ENCODE measurements around the gene PLA1A.
A peak's percentile ranks its signal among the peaks of the same experiment; 100 is the strongest.
"Not testable (repeated sequence)": the region's sequence is repeated elsewhere in the genome, so short reads cannot be mapped to it uniquely, and the experiment has no call there.

Gene PLA1A

GRCh38 chr3:119592861-119593260 is 4.8 kb upstream of the PLA1A start:
- H3K4me3 ChIP-seq (ENCODE audit: low read depth, low read length), result no peak overlapping the region
- DNase-seq (ENCODE audit: low read depth), result no peak
- no peak for TF ChIP-seq MYC (IDR thresholded peaks at IDR 0.05; ENCODE audit: low read depth, low read length)
- TF ChIP-seq CTCF (IDR thresholded peaks at IDR 0.05; ENCODE audit: low read depth, low read length), result no peak
- TF ChIP-seq POLR2A (IDR thresholded peaks at IDR 0.05; ENCODE audit: extremely low read depth, insufficient read length), result no peak
- TF ChIP-seq MAX (IDR thresholded peaks at IDR 0.05; ENCODE audit: low read depth, low read length), result no peak

GRCh38 chr3:119594066-119594465 is 3.6 kb upstream of the PLA1A start:
- H3K4me3 ChIP-seq (ENCODE audit: low read depth, low read length), result no peak overlapping the region
- TF ChIP-seq MAX (IDR thresholded peaks at IDR 0.05; ENCODE audit: low read depth, low read length), result no peak
- TF ChIP-seq CTCF (IDR thresholded peaks at IDR 0.05; ENCODE audit: low read depth, low read length), result no peak
- no peak for TF ChIP-seq POLR2A (IDR thresholded peaks at IDR 0.05; ENCODE audit: extremely low read depth, insufficient read length)
- no peak for TF ChIP-seq MYC (IDR thresholded peaks at IDR 0.05; ENCODE audit: low read depth, low read length)
- no peak for DNase-seq (ENCODE audit: low read depth)

GRCh38 chr3:119594929-119595328 is 2.8 kb upstream of the PLA1A start:
- not testable (repeated sequence) for H3K4me3 ChIP-seq (ENCODE audit: low read depth, low read length); DNase-seq (ENCODE audit: low read depth)

GRCh38 chr3:119595639-119596334 is 1.9 kb upstream of the PLA1A start:
- TF ChIP-seq POLR2A (IDR thresholded peaks at IDR 0.05; ENCODE audit: extremely low read depth, insufficient read length) (no peak), MAX (IDR thresholded peaks at IDR 0.05; ENCODE audit: low read depth, low read length) (no peak), CTCF (IDR thresholded peaks at IDR 0.05; ENCODE audit: low read depth, low read length) (no peak), MYC (IDR thresholded peaks at IDR 0.05; ENCODE audit: low read depth, low read length) (no peak)
- DNase-seq (ENCODE audit: low read depth), result no peak
- no peak overlapping the region for H3K4me3 ChIP-seq (ENCODE audit: low read depth, low read length)

GRCh38 chr3:119596398-119596797 is 1.3 kb upstream of the PLA1A start:
- peak; percentile 11 for DNase-seq (ENCODE audit: low read depth)
- no peak overlapping the region for H3K4me3 ChIP-seq (ENCODE audit: low read depth, low read length)
- TF ChIP-seq POLR2A (IDR thresholded peaks at IDR 0.05; ENCODE audit: extremely low read depth, insufficient read length), result no peak
- no peak for TF ChIP-seq MYC (IDR thresholded peaks at IDR 0.05; ENCODE audit: low read depth, low read length)
- TF ChIP-seq CTCF (IDR thresholded peaks at IDR 0.05; ENCODE audit: low read depth, low read length), result no peak
- no peak for TF ChIP-seq MAX (IDR thresholded peaks at IDR 0.05; ENCODE audit: low read depth, low read length)

- TF ChIP-seq POLR2A (IDR thresholded peaks at IDR 0.05; ENCODE audit: extremely low read depth, insufficient read length) (no peak), CTCF (IDR thresholded peaks at IDR 0.05; ENCODE audit: low read depth, low read length) (no peak), MYC (IDR thresholded peaks at IDR 0.05; ENCODE audit: low read depth, low read length) (no peak), MAX (IDR thresholded peaks at IDR 0.05; ENCODE audit: low read depth, low read length) (no peak)
- DNase-seq (ENCODE audit: low read depth), result no peak
- no peak overlapping the region for H3K4me3 ChIP-seq (ENCODE audit: low read depth, low read length)
These were observed 869 bp downstream of the PLA1A start for GRCh38 chr3:119598410-119599098.
